Epithelial cell of proximal tubule (primary cell): ENCODE data around the gene C2orf76. TPM values are rescaled to one million over a fixed set of nuclear protein-coding genes. Genes with fewer than 3 reads are reported as not detected.

Experiments
- DNase-seq: peaks from one replicate; pipeline ENCODE4 v3.0.0-alpha.2; 2011; ENCODE audit warnings: low read depth
- H3K4me3 ChIP-seq: 2 replicates; pipeline ENCODE4 v1.5.1; 2011; ENCODE audit warnings: low read depth, mild to moderate bottlenecking, low read length
- CTCF ChIP-seq: conservative IDR thresholded peaks from 2 replicates; pipeline ENCODE4 v1.5.1; 2012; ENCODE audit warnings: low read depth, mild to moderate bottlenecking, low read length
- total RNA-seq: library from RNA; depleted of rRNA; stranded (reverse); fragments of >200 nt; gene quantifications from 2 replicates; pipeline ENCODE4 v1.2.3, GENCODE V29; 2015

The C2orf76 gene
- total RNA-seq, 1 donor from 2014 or later, result 9.3 TPM

DNA sequence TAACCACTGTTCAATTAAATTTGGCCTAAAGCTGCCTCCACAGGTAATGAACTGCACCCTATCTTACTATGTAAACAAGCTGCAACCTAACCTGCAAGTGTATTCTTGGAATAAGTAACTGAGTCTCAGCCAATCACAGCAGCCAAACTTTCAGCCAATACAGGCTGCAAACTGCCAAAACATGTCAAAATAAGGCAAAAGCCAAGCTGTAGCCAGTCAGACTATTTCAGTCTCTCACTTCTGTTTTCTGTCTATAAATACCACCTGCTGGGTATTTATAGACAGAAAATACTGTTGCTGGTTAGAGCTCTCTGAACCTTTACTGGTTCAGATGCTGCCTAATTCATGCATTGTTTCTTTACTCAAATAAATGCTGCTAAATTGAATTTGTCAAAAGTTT, 14.3 kb downstream of the C2orf76 start:
- no peak for TF ChIP-seq CTCF
- DNase-seq, result no peak

GRCh38 chr2:119350311-119350998, 16.2 kb downstream of the C2orf76 start:
- H3K4me3 ChIP-seq, result no peak overlapping the region
- DNase-seq, result no peak
- no peak for TF ChIP-seq CTCF

More for the DNA sequence above, 14.3 kb downstream of the C2orf76 start:
- no peak overlapping the region for H3K4me3 ChIP-seq

- TF ChIP-seq CTCF, result no peak
- DNase-seq, result no peak
- H3K4me3 ChIP-seq, result no peak overlapping the region
Observed at GRCh38 chr2:119349289-119349688, 17.3 kb downstream of the C2orf76 start.

DNA sequence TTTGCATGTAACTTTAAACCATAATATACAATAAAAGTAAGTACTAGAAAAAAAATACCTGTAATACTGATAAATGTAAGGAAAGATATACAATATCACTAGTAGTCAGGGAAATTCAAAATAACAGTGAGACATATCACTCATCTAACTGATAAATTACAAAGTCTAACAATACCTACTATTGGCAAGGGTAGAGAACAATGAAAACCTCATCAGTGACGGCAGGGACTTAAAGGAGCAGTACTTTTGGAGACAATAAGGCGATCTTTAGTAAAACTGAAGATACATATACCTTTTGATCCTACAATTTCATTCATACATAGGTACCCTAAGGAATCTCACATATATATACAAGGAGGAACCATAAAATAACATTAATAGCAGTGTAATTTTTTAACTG, 24.9 kb downstream of the C2orf76 start:
- H3K4me3 ChIP-seq, result no peak overlapping the region
- no peak for DNase-seq
- no peak for TF ChIP-seq CTCF

GRCh38 chr2:119339562-119339923, 27.1 kb downstream of the C2orf76 start:
- no peak for DNase-seq
- no peak overlapping the region for H3K4me3 ChIP-seq
- no peak for TF ChIP-seq CTCF

GRCh38 chr2:119338826-119339561, 27.6 kb downstream of the C2orf76 start:
- TF ChIP-seq CTCF, result no peak
- no peak overlapping the region for H3K4me3 ChIP-seq
- no peak for DNase-seq

- no peak for TF ChIP-seq CTCF
- no peak for DNase-seq
- no peak overlapping the region for H3K4me3 ChIP-seq
Observed at GRCh38 chr2:119338272-119338671, 28.4 kb downstream of the C2orf76 start.
